ENCODE data around the gene CDC42BPG. TPM values are rescaled to one million over a fixed set of nuclear protein-coding genes. Genes with fewer than 3 reads are reported as not detected.

CDC42BPG gene
- polyA plus RNA-seq (2011; rRNA removed) (0.02 and 0.04 TPM in 2 replicates), polyA minus RNA-seq (2011; rRNA and poly(A)+ RNA removed) (0.09 TPM in 1 of 2 replicates, not detected in the other)

- POLR2A ChIA-PET: interaction anchor here (0.6 to 1.2 kb wide), 5 partner anchors 20 to 45 kb away, joined by 3 to 8 read pairs (median 3); no protein-coding TSS in a partner anchor
- CTCF ChIA-PET: interaction anchor here (0.6 to 8.3 kb wide), 17 partner anchors 8 to 231 kb away, joined by 3 to 86 read pairs (median 4); partner anchors contain the start of genes BATF2, EHD1 and PPP2R5B
- peak within 1 kb of the TSS; percentile 20; the same call in 1 of the 2 replicates for H3K4me3 ChIP-seq (ENCODE audit: low read depth, low read length)
- H3K27ac ChIP-seq (ENCODE audit: low read depth, low read length): no peak within 1 kb of the TSS
- no peaks in the 10 kb centered on the region for H3K27me3 ChIP-seq (ENCODE audit: control insufficient read depth, insufficient read depth, low read length)
- no peak for DNase-seq (ENCODE audit: low read depth, low spot score)
- no peaks in the 10 kb centered on the region for H3K9me3 ChIP-seq (ENCODE audit: control insufficient read depth, insufficient read depth, low read length)
- peak; percentile 59 for TF ChIP-seq CTCF (IDR thresholded peaks at IDR 0.05; ENCODE audit: low read depth, low read length)
These were observed at the start of gene CDC42BPG for GRCh38 chr11:64844330-64845128. Gene CDC42BPG (minus strand): TSS chr11:64844653. CDS start chr11:64844569, 84 bp downstream.

GRCh38 chr11:64893194-64894069, 49.0 kb upstream of the CDC42BPG start:
- H3K27ac ChIP-seq (ENCODE audit: low read depth, low read length): no peak overlapping the region
- POLR2A ChIA-PET: interaction anchor here (0.6 kb wide), 1 partner anchor 126 kb away, joined by 3 read pairs; no protein-coding TSS in a partner anchor
- DNase-seq (ENCODE audit: low read depth, low spot score): no peak

GRCh38 chr11:64892838-64893193, 48.4 kb upstream of the CDC42BPG start:
- H3K9me3 ChIP-seq (ENCODE audit: control insufficient read depth, insufficient read depth, low read length): no peaks in the 10 kb centered on the region; the same call in 1 of the 2 replicates
- DNase-seq (ENCODE audit: low read depth, low spot score): no peak
- CTCF ChIA-PET: interaction anchor here (0.8 to 4.1 kb wide), 4 partner anchors 8 to 45 kb away, joined by 3 to 82 read pairs (median 8); no protein-coding TSS in a partner anchor
- H3K4me3 ChIP-seq (ENCODE audit: low read depth, low read length): no peak overlapping the region
- TF ChIP-seq CTCF (IDR thresholded peaks at IDR 0.05; ENCODE audit: low read depth, low read length): no peak
- no peak overlapping the region for H3K27ac ChIP-seq (ENCODE audit: low read depth, low read length)
- no peaks in the 10 kb centered on the region for H3K27me3 ChIP-seq (ENCODE audit: control insufficient read depth, insufficient read depth, low read length)
- POLR2A ChIA-PET: interaction anchor here (0.6 kb wide), 1 partner anchor 126 kb away, joined by 3 read pairs; no protein-coding TSS in a partner anchor

More at GRCh38 chr11:64893194-64894069, 49.0 kb upstream of the CDC42BPG start:
- Histone ChIP-seq H3K27me3 (ENCODE audit: control insufficient read depth, insufficient read depth, low read length) (no peaks in the 10 kb centered on the region), H3K9me3 (ENCODE audit: control insufficient read depth, insufficient read depth, low read length) (no peaks in the 10 kb centered on the region; the same call in 1 of the 2 replicates), H3K4me3 (ENCODE audit: low read depth, low read length) (no peak overlapping the region)
- CTCF ChIA-PET: interaction anchor here (0.8 to 4.1 kb wide), 14 partner anchors 8 to 115 kb away, joined by 3 to 82 read pairs (median 4); partner anchors contain the start of genes CDC42BPG, PPP2R5B and SF1
- TF ChIP-seq CTCF (IDR thresholded peaks at IDR 0.05; ENCODE audit: low read depth, low read length): no peak

- DNase-seq (ENCODE audit: low read depth, low spot score): no peak
- H3K27me3 ChIP-seq (ENCODE audit: control insufficient read depth, insufficient read depth, low read length): no peaks in the 10 kb centered on the region
- POLR2A ChIA-PET: interaction anchor here (0.6 kb wide), 1 partner anchor 127 kb away, joined by 3 read pairs; no protein-coding TSS in a partner anchor
- no peak for TF ChIP-seq CTCF (IDR thresholded peaks at IDR 0.05; ENCODE audit: low read depth, low read length)
- H3K9me3 ChIP-seq (ENCODE audit: control insufficient read depth, insufficient read depth, low read length): no peaks in the 10 kb centered on the region; the same call in 1 of the 2 replicates
- no peak overlapping the region for H3K27ac ChIP-seq (ENCODE audit: low read depth, low read length)
- no peak overlapping the region for H3K4me3 ChIP-seq (ENCODE audit: low read depth, low read length)
- CTCF ChIA-PET: interaction anchor here (0.8 to 4.1 kb wide), 2 partner anchors 29 to 45 kb away, joined by 3 to 82 read pairs; no protein-coding TSS in a partner anchor
These were observed 48.0 kb upstream of the CDC42BPG start for GRCh38 chr11:64892411-64892831.

All from AG04450 (cell line).